Loucy (cell line): ENCODE measurements around the gene SLC29A1.
"Not testable (repeated sequence)": the region's sequence is repeated elsewhere in the genome, so short reads cannot be mapped to it uniquely, and the experiment has no call there.

ENCODE experiments used
- CTCF ChIP-seq: fragments of 200-600 bp; sonication (generic); conservative IDR thresholded peaks from 2 replicates; pipeline ENCODE4 v1.5.1; 2014; ENCODE audit warnings: mild to moderate bottlenecking, antibody characterized with exemption, low read length
- EZH2phosphoT487 ChIP-seq: fragments of 200-600 bp; IDR thresholded peaks from 2 replicates; pipeline ENCODE4 v1.6.1; 2018; ENCODE audit warnings: antibody characterized with exemption, mild to moderate bottlenecking, moderate library complexity, borderline replicate concordance

- not testable (repeated sequence) for TF ChIP-seq CTCF, EZH2phosphoT487
These were observed 41.6 kb upstream of the SLC29A1 start for GRCh38 chr6:44181784-44182183.
